ENCODE results near the gene COPA.

Gene COPA

DNA sequence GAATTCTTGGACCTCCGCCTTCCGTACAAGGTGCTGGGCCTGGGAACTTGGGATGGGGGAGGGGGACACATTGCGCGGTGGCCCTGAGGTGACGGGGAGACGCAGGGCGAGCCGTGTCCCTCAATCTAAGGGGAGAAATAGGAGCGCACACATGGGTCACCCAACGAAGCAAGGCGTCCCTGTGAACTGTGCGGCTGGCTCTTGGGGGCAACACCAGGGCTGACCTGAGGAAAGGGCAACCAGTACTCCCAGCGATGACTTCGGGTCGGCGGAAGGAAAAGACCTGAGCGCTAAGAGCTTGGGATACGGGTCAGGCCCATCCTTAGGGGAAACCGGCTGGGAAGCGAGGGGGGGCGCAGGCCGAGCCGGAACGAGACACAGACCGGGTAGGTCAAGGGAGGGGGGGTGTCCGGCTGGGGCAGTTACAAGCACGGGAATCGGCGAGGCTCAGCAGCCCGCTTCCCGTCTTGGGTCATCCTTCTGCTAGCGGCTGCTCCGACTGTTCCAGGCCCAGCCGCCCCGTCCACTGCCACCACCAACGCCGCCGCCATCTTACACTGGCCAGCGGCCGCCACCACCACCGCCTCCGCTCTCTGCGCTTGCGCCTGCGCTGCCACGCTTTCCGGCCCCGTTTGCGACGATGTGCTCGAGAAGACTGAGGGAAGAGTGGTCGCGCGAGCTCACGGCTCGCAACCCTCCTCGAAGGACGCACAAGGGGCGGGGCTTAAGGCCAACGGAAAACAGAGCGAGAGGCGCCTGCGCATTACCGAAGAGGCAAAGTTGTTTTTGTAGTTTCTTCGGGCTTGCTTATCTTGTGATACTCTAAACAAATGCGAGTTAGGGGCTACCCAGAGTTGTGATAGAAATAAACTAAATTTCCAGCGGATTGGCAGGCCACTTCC is 80.9 kb downstream of the COPA start, which contains the start of gene DCAF8:
Gene DCAF8, minus strand, starts transcription at position 657 of the 902 bp plus-strand sequence. CDS start 18,541 bp downstream, outside the sequence.
- DNase-seq: peak; percentile 99

DNA sequence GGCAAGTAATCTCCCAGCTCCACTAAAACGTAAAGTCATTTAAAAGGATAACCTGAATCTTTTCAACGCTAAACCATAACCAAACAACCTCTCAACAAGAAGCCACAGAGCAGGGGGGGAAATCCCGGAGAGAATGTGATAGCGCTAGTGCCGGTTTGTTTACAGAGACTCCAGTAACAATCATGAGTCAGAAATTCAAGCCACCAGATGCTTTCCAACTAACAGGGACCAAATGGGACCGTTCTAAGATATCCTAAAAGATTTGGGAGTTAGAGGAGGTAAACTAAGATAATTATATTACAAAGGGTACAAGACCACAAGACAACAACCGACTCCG is 81.5 kb downstream of the COPA start:
- peak; percentile 48 for DNase-seq

DNA sequence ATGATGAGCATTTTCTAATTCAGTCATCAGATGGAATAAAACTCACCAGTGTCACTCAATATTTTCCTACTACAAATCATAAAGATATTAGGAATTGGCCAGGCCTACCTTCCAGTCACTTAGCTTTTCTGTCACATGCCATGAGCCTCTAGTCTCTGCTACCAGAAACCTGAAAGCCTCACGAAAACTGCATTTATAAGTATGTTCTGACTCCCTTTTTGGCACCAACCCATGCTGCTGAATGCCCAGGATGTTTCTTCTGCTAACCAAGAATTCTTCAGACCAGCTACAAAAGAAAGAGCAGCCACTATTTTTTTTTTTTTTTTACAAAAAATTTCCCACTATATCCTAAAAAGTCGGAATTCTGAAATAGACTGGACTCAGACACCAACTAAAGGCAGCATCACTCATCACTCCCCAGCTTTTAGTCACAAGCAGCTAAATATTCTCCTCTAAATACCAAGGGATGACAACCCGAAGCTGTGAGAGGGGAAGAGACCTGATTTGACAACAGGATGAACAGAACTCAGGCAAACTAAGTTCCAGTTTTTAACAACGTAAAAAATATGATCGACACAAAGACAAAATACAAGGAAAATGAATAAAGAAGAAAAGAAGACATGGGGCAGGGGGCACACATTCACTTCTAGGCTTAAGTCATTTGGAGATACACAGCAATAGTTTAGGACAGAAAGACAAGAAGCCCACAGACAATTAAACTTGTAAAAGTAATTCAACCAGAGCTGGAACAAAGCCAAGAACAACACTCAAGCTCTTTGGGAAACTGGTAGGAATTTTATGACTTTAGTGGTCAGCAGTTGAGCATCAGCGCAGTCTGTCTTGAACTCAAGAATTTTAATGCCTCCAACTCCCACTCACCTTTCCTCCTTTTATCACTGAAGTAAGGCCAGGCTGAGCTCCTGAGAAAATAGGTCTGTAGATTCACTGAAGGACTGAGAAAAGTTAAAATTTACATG is 82.4 kb downstream of the COPA start:
- DNase-seq: no peak

DNA sequence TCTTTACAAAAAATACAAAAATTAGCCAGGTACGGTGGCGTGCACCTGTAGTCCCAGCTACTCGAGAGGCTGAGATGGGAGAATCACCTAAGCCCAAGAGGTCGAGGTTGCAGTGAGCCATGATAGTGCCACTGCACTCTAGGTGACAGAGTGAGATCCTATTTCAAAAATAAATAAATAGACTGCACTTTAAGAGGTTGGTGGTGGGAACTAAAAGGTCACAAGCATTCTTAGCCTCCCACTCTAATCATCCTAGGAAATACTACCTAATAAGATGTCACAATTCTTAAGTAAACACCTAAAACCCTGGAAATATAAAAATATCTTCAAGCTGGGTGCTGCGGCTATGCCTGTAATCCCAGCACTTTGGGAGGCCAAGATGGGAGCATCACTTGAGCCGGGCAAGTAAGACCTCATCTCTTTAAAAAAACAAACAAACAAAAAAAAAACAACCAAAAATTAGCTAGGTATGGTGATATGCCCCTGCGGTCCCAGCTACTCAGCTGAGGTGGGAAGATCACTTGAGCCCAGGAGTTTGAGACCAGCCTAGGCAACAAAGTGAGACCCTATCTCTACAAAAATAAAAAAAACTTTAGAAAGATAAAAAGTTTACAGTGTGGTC is 84.8 kb downstream of the COPA start:
- DNase-seq: no peak

DNA sequence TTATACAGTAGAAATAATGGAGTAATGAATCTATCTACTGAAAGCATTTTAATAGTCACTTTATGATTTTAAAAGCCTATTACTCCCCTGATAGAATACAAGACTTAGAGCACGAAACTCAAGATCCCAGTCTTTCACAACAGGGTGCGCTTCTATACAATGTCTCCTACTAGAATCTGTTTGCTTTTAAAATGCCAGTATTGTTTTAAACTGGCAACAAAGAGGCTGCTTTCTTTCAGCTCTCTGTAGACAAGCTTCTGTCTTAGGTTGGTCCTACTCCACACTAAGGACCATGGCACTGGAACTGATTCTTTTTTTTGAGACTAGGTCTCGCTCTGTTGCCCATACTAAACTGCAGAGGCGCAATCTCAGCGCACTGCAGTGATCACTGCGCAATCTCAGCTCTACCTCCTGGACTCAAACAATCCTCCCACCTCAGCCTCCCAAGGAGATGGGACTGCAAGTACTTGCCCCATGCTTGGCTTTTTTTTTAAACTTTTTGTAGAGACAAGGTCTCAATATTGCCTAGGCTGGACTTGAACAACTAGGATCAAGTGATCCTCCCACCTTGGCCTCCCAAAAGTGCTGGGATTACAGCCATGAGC is 85.5 kb downstream of the COPA start:
- peak; percentile 8 for DNase-seq

DNA sequence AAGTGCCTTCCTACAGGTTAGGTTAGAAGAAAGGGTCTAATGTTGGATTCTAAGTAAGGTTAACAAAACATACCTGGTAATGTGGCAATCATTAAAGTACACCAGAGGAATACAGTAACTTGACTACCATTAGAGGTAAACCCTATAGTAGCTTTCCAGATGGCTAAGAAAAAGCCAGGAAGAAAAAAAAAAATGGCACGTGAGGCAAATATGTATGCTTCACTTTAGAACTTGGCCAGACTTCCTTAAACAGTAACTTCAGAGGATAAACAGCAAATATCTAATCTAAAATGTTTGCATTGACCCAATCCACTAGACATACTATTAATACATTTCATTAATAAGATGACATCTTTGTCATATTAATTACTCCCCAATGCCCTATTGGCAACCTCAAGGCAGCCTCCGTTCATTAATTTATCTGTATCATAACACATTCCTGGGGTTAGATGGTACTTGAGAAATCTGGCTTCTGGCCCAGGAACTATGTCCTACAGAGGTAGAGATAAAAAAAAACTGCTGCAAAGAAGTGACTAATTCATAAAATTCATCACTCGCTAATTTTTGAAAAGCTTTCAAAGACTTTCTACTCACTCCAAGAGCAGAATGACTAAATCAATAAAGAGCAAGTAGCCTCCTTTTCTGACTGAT is 86.5 kb downstream of the COPA start:
- no peak for DNase-seq

DNA sequence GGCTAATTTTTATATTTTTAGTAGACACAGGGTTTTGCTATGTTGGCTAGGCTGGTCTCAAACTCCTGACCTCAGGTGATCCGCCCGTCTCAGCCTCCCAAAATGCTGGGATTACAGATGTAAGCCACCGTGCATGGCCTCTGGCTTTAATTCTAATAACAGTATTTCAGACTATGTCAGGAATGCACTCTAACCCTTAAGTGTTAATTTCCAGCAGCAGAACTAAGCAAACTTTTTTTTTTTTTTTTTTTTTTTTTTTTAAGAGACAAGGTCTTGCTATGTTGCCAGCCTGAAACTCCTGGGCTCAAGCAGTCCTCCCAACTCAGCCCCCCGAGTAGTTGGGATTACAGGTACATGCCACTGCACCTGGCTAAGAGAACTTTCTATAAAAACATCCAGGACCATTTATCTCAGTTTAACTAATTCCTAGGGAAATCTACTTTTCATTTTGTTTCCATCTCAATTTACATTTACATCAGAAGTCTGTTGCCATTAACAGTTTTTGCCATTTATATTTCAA is 87.2 kb downstream of the COPA start:
- no peak for DNase-seq

DNA sequence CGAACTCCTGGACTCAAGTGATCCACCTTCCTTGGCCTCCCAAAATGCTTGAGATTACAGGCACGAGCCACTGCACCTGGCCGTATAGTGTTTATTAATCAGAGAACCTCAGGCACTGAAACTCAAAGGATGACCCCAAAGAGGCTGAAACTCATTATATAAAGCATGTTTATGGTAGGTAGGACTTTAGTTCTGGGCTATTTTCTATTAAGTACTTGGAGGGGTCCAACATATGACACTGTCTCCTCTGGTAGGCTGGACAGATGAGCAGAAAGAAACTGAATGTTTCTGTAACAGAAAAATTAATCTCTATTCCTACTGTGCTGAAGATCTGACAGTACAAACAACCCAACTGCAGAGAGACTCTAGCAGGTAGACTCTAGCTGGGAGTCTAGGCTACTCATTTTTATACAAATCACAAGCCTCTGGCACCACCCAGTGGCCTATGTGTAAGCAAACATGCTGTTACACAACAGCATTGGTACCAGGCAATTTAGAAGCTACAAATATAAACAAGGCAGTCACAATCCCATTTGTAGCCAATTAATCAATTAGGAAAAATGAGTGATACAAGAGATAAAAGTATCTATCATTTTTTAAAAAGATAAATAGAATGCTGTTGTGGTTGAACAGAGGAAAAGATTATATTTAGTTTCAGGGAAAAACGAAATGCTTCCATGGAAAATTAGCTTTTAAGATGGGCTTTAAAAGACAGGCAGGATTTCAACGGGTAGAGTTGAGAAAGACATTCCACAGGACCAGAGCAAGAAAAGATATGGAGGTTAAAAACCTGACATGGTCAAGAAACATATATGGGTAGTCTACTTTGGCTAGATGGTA is 91.1 kb downstream of the COPA start:
- peak; percentile 92 for DNase-seq

DNA sequence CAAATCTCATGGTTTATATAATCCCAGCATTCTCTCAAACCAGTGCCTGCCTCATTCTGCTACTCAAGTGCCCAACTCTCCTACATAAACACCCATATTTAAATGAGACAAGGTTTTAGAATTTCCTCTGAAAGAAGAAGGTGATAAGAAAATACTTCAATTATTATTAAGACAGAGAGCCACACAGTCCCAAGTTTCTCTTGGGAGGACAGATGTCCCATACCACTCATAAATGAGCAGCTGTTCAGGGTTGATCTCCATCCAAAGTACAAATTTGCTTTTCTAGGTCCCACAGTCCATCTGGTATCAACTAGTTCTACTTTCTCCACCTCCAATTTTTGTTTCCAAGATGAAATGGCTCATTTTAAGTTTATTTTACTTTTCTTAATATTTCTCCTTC is 92.0 kb downstream of the COPA start:
- no peak for DNase-seq

DNA sequence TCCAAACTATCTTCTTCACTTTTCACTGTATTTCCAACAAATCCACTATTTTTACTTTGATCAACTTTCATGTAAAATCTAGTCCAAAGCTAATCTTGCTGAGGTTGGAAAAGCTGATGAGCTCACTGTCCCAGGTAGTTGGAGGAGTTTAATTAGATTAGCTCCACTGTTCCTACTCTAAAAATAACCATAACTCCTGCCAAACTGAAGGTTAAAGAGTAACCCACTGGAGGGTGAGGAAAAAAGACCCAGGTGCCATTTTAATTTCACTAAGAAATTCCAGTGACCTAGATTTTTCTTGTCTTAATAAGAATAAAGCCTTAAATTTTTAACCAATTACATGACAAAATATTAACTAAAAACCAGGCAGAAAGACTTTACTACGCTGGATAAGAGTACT is 96.0 kb downstream of the COPA start:
- DNase-seq: no peak

DNA sequence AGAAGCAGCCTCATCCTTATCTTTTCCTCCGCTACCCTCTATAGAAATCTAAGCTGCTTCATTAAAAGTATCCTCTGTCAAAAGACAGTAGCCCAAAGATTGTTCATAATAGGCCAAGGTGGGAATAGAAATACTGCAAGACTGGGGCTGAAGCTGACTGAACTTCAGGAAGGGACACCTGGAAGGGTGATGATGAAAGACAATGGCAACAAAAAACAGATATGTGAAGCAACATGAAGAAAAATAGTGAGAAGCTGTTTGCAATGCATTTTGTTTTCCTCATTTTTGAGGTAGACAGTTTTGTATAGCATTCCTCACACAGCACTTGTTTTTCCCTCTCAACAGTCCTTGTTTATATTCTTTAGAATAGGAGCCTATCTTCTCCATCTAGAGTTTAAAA is 97.6 kb downstream of the COPA start:
- no peak for DNase-seq

DNA sequence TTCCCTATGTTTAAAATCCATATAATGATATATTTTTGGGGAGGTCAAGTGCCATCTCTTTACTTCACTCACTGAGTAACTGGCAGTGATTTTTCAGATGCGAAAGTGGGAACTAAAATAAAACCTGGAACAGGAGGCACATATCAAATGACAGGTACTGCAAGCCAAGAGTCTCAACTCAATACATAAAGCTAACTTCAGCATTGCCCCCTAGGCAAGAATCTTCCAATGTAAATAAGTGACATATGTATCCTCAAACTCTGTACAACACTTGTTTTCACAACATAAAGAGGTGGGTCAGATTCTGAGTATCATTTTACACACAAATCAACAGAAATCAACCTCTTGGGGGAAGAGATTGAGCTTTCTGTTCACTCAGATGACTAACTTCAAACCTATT is 98.8 kb downstream of the COPA start:
- no peak for DNase-seq

DNA sequence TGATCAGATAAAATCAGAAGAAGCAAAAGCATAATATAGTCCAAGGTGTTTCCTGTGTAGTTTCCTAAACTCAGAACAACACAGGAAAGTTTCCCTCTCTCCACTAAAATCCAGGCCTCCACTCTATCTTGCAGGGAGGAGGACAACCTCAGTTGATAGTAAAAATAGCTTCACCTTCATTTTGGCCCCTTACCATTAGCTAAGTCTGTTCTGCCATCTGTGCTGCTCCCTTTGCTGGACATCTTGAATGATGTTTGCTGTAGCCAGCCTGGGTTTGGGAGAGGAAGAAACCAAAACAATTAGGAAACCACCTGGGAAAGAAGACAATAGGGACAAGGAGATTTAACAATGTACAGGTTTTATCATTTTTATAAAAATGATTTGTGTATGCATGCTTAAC is 99.3 kb downstream of the COPA start:
- no peak for DNase-seq

DNA sequence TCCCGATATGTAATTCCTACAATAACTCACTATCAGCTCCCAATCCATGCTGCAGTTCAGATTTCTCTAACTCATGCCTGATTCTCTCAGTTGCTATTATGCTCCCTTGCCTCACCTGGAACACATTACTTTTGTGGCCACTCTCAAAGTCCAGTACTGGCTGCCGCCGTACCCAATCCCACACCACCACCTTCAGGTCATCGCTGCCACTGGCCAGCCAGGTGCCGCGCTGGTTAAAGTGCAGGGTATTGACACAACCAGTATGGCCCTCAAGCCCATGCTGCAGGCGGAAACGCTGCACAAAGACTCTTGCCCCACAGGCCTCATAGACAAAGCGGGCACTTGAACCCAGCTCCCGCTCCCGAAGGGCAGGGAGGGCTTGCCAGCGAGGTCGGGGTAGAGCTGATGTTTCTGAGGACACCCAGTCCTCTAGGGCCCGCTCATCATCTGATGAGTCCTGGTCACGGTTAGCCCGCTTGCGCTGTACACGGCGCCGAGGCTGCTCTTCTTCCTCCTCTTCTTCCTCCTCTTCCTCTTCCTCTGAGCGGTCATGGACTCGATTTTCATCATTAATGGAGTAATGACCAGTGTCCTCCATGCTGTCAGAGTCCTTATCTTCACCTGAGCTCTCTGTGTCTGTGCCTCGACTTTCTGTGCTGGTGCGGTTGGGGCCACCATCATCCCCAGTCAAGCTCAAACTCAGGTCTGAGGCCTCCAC is 103.3 kb downstream of the COPA start:
- DNase-seq: no peak
